ENCODE data around the gene RSBN1. TPM values are rescaled to one million over a fixed set of nuclear protein-coding genes. Genes with fewer than 3 reads are reported as not detected.
"Not testable (repeated sequence)": the region's sequence is repeated elsewhere in the genome, so short reads cannot be mapped to it uniquely, and the experiment has no call there.

Gene RSBN1
- 21.5 and 23.4 TPM in 2 replicates for total RNA-seq

DNA sequence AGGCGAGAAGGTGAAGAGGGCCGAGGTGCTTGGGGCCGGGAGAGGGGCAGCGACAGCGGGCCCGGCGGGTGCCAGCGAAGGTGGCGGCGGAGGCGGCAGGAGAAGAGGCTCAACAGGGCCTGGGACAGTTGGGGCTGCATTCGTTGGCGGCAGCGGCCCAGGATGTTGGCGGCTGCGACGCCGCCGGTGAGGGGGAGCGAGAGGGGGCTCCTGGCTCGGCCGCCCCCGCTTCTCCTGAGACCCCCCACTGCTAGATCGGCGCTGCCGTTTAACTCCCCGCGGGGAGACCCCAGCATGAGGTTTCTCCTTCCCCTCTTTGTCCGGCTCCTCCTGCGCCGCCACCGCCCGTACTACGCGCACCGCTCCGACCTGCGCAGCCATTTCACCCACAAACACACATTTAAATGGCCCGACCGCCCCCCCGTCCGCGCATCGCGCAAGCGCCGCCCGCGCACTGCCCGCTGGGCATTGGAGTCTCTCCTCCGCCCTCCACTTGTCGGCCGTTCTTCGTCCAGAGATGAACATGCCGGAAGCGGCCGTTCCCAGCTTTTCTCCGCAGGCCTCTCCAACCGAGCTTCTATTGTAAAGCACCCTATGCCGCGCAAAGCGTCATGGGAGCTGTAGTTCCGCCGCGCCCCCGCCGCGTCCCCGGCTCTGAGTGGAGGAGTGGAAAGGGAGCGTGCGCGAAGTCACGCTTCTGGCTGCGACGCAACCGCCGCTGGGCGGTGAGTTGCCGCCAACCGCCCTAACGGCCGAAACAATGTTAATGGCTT is at the start of gene RSBN1:
Gene RSBN1 (minus strand): TSS at position 589 of the 773 bp plus-strand sequence. CDS start 64 bp downstream, at position 525.
- Mint-ChIP-seq H3K36me3 (ENCODE audit: low read depth) (peaks cover 50% of the 10 kb centered on the region), H3K4me3 (ENCODE audit: low read depth) (peak within 1 kb of the TSS; percentile 97), H3K4me1 (ENCODE audit: low read depth) (peaks cover 27% of the 10 kb centered on the region), H3K27ac (peak within 1 kb of the TSS; percentile 95), H3K9me3 (no peaks in the 10 kb centered on the region), H3K27me3 (ENCODE audit: low read depth) (no peaks in the 10 kb centered on the region)
- intact Hi-C loops (cut with micrococcal nuclease), result loop anchor here (1.0 to 2.0 kb wide), 7 partner anchors 10 to 945 kb away; partner anchors contain the start of genes CSDE1, DCLRE1B, PHTF1 and PTPN22
- DNase-seq (ENCODE audit: low spot score), result peak; percentile 99

- Mint-ChIP-seq H3K36me3 (ENCODE audit: low read depth) (peaks cover 75% of the 10 kb centered on the region), H3K27ac (peak overlapping the region; percentile 2), H3K27me3 (ENCODE audit: low read depth) (no peaks in the 10 kb centered on the region), H3K9me3 (no peaks in the 10 kb centered on the region), H3K4me1 (ENCODE audit: low read depth) (peaks cover 47% of the 10 kb centered on the region), H3K4me3 (ENCODE audit: low read depth) (no peak overlapping the region)
- intact Hi-C loops (cut with micrococcal nuclease), result no loop called here
- DNase-seq (ENCODE audit: low spot score), result no peak
These were observed 49.4 kb upstream of the RSBN1 start for GRCh38 chr1:113861641-113862040.

DNA sequence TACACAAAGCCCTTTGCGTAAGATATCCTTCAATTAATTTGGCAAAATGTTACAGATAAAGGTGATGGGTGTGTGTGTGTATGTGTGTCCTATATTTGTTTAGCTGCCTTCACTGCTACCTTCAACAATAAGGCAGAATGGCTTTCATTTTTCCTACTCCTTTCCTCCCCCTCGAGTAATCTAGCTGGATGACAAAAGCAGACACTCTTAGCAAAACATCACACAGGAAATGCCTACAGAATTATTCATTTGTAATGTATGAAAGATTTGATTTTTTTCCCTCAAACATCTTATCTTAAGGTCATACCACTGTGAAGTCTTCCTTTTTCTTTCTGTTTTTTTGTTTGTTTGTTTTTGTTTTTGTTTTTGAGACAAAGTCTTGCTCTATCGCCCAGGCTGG is 48.6 kb upstream of the RSBN1 start:
- intact Hi-C loops (cut with micrococcal nuclease), result no loop called here
- Mint-ChIP-seq H3K9me3 (no peaks in the 10 kb centered on the region), H3K27me3 (ENCODE audit: low read depth) (no peaks in the 10 kb centered on the region), H3K36me3 (ENCODE audit: low read depth) (peaks cover 80% of the 10 kb centered on the region), H3K27ac (peak overlapping the region; percentile 69), H3K4me3 (ENCODE audit: low read depth) (no peak overlapping the region), H3K4me1 (ENCODE audit: low read depth) (peaks cover 45% of the 10 kb centered on the region)
- DNase-seq (ENCODE audit: low spot score), result no peak

- peak overlapping the region; percentile 30 for H3K4me3 Mint-ChIP-seq (ENCODE audit: low read depth)
- H3K9me3 Mint-ChIP-seq, result no peaks in the 10 kb centered on the region
- peak overlapping the region; percentile 59 for H3K27ac Mint-ChIP-seq
- H3K36me3 Mint-ChIP-seq (ENCODE audit: low read depth), result peaks cover 78% of the 10 kb centered on the region
- no peaks in the 10 kb centered on the region for H3K27me3 Mint-ChIP-seq (ENCODE audit: low read depth)
- intact Hi-C loops (cut with micrococcal nuclease), result loop anchor here (1.0 kb wide), 1 partner anchor 9 kb away; no protein-coding TSS in a partner anchor
- H3K4me1 Mint-ChIP-seq (ENCODE audit: low read depth), result peaks cover 40% of the 10 kb centered on the region
- no peak for DNase-seq (ENCODE audit: low spot score)
These were observed 47.4 kb upstream of the RSBN1 start for GRCh38 chr1:113859478-113860175.

GRCh38 chr1:113858982-113859381 is 46.7 kb upstream of the RSBN1 start:
- intact Hi-C loops (cut with micrococcal nuclease), result loop anchor here (1.0 kb wide), 1 partner anchor 9 kb away; no protein-coding TSS in a partner anchor
- peaks cover 78% of the 10 kb centered on the region for H3K36me3 Mint-ChIP-seq (ENCODE audit: low read depth)
- no peaks in the 10 kb centered on the region for H3K27me3 Mint-ChIP-seq (ENCODE audit: low read depth)
- no peak overlapping the region for H3K4me3 Mint-ChIP-seq (ENCODE audit: low read depth)
- no peaks in the 10 kb centered on the region for H3K9me3 Mint-ChIP-seq
- H3K4me1 Mint-ChIP-seq (ENCODE audit: low read depth), result peaks cover 45% of the 10 kb centered on the region
- no peak for DNase-seq (ENCODE audit: low spot score)
- H3K27ac Mint-ChIP-seq, result no peak overlapping the region

DNA sequence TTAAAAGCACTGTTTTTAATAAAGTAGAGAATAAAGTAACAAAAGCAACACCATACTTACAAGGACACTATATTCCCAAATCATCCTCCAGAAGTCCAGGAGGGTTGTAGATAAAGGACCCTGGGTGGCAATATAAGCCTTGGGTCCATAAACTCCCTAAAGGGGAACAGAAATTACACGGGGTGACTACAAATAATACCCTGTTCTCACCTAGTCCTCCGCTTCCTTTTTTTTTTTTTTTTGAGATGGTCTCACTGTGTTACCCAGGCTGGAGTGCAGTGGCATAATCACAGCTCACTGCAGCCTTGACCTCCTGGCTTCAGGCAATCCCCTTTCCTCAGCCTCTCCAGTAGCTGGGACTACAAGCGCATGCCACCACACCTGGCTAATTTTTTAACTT is 46.1 kb upstream of the RSBN1 start:
- H3K4me1 Mint-ChIP-seq (ENCODE audit: low read depth), result peaks cover 43% of the 10 kb centered on the region
- H3K9me3 Mint-ChIP-seq, result no peaks in the 10 kb centered on the region
- H3K27me3 Mint-ChIP-seq (ENCODE audit: low read depth), result no peaks in the 10 kb centered on the region
- intact Hi-C loops (cut with micrococcal nuclease), result no loop called here
- H3K36me3 Mint-ChIP-seq (ENCODE audit: low read depth), result peaks cover 74% of the 10 kb centered on the region
- H3K4me3 Mint-ChIP-seq (ENCODE audit: low read depth), result no peak overlapping the region
- no peak for DNase-seq (ENCODE audit: low spot score)
- no peak overlapping the region for H3K27ac Mint-ChIP-seq

DNA sequence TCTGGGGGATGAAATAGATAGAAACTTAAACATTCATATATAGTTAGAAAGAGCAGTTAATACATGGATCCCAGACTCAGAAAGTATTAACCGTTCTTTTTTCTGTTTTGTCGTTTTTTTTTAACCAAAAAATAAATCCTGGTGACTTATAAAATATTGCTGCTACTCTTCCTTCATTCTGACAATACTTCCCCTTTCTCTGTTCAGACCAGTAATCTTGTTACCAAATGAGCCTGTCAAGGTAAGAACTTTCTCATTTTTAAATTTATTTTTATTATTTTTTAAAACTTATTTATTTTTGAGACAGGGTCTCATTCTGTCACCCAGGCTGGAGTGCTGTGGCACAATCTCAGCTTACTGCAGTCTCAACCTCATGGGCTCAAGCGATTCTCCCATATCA is 45.5 kb upstream of the RSBN1 start:
- H3K36me3 Mint-ChIP-seq (ENCODE audit: low read depth), result peaks cover 72% of the 10 kb centered on the region
- H3K4me3 Mint-ChIP-seq (ENCODE audit: low read depth), result no peak overlapping the region
- no peaks in the 10 kb centered on the region for H3K9me3 Mint-ChIP-seq
- no peaks in the 10 kb centered on the region for H3K27me3 Mint-ChIP-seq (ENCODE audit: low read depth)
- DNase-seq (ENCODE audit: low spot score), result no peak
- H3K27ac Mint-ChIP-seq, result no peak overlapping the region
- intact Hi-C loops (cut with micrococcal nuclease), result no loop called here
- H3K4me1 Mint-ChIP-seq (ENCODE audit: low read depth), result peaks cover 40% of the 10 kb centered on the region

GRCh38 chr1:113856401-113856790 is 44.1 kb upstream of the RSBN1 start:
- Mint-ChIP-seq H3K27ac (no peak overlapping the region), H3K4me1 (ENCODE audit: low read depth) (peaks cover 33% of the 10 kb centered on the region), H3K9me3 (no peaks in the 10 kb centered on the region), H3K36me3 (ENCODE audit: low read depth) (peaks cover 72% of the 10 kb centered on the region), H3K4me3 (ENCODE audit: low read depth) (no peak overlapping the region), H3K27me3 (ENCODE audit: low read depth) (no peaks in the 10 kb centered on the region)
- DNase-seq (ENCODE audit: low spot score), result no peak
- intact Hi-C loops (cut with micrococcal nuclease), result no loop called here

DNA sequence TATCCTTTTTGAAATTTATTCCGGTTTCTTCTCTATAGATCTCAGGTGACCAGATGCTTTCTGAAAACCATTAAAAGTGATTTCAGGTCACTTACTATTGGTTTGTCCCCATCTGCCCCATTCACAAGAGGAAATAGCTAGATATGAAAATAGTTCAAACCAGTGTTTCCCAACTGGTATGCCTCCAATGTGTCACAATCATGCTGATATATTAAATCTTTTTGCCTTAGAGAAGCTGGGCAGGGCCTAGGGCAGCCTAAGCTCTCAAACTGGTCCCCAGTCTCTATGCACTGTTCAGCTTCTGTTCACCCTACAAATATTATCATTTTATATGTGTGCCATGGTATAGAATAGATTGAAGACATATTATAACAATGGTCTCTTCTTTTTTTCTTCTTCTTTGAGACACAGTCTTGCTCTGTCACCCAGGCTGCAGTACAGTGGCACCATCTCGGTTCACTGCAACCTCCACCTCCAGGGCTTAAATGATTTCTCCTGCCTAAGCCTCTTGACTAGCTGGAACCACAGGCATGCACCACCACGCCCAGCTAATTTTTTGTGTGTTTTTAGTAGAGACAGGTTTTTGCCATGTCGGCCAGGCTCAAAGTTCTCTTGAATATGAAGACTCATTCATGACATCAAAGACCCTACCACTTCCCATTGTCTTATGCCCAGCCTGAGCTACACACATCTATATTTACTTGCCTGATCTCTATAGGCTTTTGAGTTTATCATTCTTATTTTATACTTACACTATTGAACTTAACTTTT is 43.5 kb upstream of the RSBN1 start:
- DNase-seq (ENCODE audit: low spot score), result no peak
- Mint-ChIP-seq H3K27ac (no peak overlapping the region), H3K4me1 (ENCODE audit: low read depth) (peaks cover 32% of the 10 kb centered on the region), H3K4me3 (ENCODE audit: low read depth) (no peak overlapping the region), H3K36me3 (ENCODE audit: low read depth) (peaks cover 74% of the 10 kb centered on the region), H3K27me3 (ENCODE audit: low read depth) (no peaks in the 10 kb centered on the region), H3K9me3 (no peaks in the 10 kb centered on the region)
- intact Hi-C loops (cut with micrococcal nuclease), result no loop called here

DNA sequence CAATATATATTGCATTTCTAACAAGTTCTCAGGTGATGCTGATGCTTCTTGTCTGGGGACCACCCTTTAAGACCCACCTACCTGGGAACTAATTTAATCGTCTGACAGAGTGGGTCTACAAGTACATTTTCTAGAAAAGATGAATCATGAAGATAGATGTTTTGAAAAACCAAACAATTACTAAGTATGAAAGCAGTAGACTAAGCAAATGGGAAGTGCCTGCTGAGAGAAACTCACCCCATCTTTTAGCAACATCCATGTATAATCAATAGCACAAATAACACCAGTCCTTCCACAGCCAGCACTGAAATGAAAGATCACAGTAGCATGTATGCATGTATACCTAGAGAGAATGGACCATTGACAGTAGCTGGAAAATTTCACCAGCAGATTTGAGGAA is 42.0 kb upstream of the RSBN1 start:
- H3K4me3 Mint-ChIP-seq (ENCODE audit: low read depth), result no peak overlapping the region
- peak overlapping the region; percentile 39 for H3K27ac Mint-ChIP-seq
- DNase-seq (ENCODE audit: low spot score), result no peak
- no peaks in the 10 kb centered on the region for H3K27me3 Mint-ChIP-seq (ENCODE audit: low read depth)
- intact Hi-C loops (cut with micrococcal nuclease), result no loop called here
- H3K4me1 Mint-ChIP-seq (ENCODE audit: low read depth), result peaks cover 25% of the 10 kb centered on the region
- H3K36me3 Mint-ChIP-seq (ENCODE audit: low read depth), result peaks cover 80% of the 10 kb centered on the region
- H3K9me3 Mint-ChIP-seq, result no peaks in the 10 kb centered on the region

DNA sequence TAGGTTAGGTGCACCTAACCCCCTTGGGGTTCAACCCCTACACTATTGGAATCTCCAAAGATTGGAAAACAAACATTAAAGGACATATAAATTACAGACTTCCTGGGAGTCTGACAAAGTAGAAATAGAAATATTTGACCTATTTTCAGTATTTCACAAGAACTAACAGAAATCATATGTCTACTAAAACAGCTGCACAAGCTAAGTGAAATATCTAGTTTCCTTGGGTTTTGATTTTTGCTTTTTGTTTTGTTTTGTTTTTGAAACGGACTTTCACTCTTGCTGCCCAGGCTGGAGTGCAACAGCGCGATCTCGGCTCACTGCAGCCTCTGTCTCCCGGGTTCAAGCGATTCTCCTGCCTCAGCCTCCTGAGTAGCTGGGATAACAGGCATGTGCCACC is 40.4 kb upstream of the RSBN1 start:
- intact Hi-C loops (cut with micrococcal nuclease); H3K9me3 Mint-ChIP-seq; H3K4me3 Mint-ChIP-seq (ENCODE audit: low read depth); H3K27ac Mint-ChIP-seq; H3K27me3 Mint-ChIP-seq (ENCODE audit: low read depth); DNase-seq (ENCODE audit: low spot score): not testable (repeated sequence)
- Mint-ChIP-seq H3K4me1 (ENCODE audit: low read depth) (peaks cover 21% of the 10 kb centered on the region), H3K36me3 (ENCODE audit: low read depth) (peaks cover 82% of the 10 kb centered on the region)

GRCh38 chr1:113850127-113850796 is 38.0 kb upstream of the RSBN1 start:
- peaks cover 10% of the 10 kb centered on the region for H3K9me3 Mint-ChIP-seq
- intact Hi-C loops (cut with micrococcal nuclease), result no loop called here
- no peak for DNase-seq (ENCODE audit: low spot score)
- peak overlapping the region; percentile 59 for H3K27ac Mint-ChIP-seq
- H3K4me3 Mint-ChIP-seq (ENCODE audit: low read depth), result no peak overlapping the region
- H3K27me3 Mint-ChIP-seq (ENCODE audit: low read depth), result no peaks in the 10 kb centered on the region
- peaks cover 84% of the 10 kb centered on the region for H3K36me3 Mint-ChIP-seq (ENCODE audit: low read depth)
- H3K4me1 Mint-ChIP-seq (ENCODE audit: low read depth), result peaks cover 21% of the 10 kb centered on the region
